ENCODE data around the gene HMGN4. TPM values are rescaled to one million over a fixed set of nuclear protein-coding genes. Genes with fewer than 3 reads are reported as not detected.
A peak's percentile ranks its signal among the peaks of the same experiment; 100 is the strongest.

Gene HMGN4
- total RNA-seq, 1 experiment from 2014 or later = 54.8 TPM

DNA sequence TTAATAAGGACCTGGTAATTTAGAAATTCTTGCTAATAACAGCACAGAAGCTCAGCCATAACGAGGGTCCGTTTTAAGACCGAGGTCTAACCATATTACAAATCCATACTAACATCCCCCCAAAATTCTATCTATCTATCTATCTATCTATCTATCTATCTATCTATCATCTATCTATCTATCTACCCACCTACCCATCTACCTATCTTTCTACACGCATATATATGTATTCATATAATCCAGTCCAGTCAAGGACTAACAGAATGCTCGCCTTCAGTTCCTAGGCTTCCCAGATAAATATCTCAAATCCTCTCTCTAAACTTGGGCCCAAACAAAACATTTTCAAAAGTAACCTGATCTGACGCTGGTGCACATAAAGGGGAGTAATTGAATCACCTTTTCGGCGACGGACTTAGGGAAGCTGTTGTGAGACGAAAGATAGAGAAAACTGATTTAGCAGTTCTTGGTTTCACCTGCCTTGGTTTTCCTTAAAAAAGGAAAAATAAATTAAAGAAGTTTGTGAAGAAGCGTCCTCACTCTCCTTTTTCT, 14.5 kb downstream of the HMGN4 start:
- H3K79me2 ChIP-seq (ENCODE audit: low read length) = no peaks in the 10 kb centered on the region
- CTCF ChIA-PET = no interaction called here
- H4K20me1 ChIP-seq (ENCODE audit: low read length) = no peaks in the 10 kb centered on the region
- DNase-seq = peak; percentile 34
- no peaks in the 10 kb centered on the region for H3K36me3 ChIP-seq (ENCODE audit: low read depth, low read length)
- no TSS peak for BruUV-seq (replicated peaks)
- H3F3A ChIP-seq (ENCODE audit: low read length, unreplicated experiment) = no peaks in the 10 kb centered on the region
- H3K9me2 ChIP-seq (replicated peaks; ENCODE audit: low read length) = no peaks in the 10 kb centered on the region
- peak overlapping the region; percentile 93 for H3K4me3 ChIP-seq (ENCODE audit: low read length)
- peak overlapping the region; percentile 93 for H2AFZ ChIP-seq (ENCODE audit: low read length)
- peak overlapping the region; percentile 91 for H3K4me2 ChIP-seq (ENCODE audit: low read length)
- H3K9me3 ChIP-seq (ENCODE audit: low read length) = no peaks in the 10 kb centered on the region
- intact Hi-C loops (cut with micrococcal nuclease) = loop anchor here (1.0 kb wide), 1 partner anchor 14 kb away; the partner anchor contains the start of gene HMGN4
- H3K9ac ChIP-seq (ENCODE audit: low read length) = peak overlapping the region; percentile 42; the same call in 1 of the 2 replicates
- no peak for TF ChIP-seq EZH2 (IDR thresholded peaks at IDR 0.05; ENCODE audit: low read length, unreplicated experiment)
- TF ChIP-seq EZH2phosphoT487 (IDR thresholded peaks at IDR 0.05; ENCODE audit: borderline replicate concordance, low read length) = no peak
- TF ChIP-seq, protein P1, sequence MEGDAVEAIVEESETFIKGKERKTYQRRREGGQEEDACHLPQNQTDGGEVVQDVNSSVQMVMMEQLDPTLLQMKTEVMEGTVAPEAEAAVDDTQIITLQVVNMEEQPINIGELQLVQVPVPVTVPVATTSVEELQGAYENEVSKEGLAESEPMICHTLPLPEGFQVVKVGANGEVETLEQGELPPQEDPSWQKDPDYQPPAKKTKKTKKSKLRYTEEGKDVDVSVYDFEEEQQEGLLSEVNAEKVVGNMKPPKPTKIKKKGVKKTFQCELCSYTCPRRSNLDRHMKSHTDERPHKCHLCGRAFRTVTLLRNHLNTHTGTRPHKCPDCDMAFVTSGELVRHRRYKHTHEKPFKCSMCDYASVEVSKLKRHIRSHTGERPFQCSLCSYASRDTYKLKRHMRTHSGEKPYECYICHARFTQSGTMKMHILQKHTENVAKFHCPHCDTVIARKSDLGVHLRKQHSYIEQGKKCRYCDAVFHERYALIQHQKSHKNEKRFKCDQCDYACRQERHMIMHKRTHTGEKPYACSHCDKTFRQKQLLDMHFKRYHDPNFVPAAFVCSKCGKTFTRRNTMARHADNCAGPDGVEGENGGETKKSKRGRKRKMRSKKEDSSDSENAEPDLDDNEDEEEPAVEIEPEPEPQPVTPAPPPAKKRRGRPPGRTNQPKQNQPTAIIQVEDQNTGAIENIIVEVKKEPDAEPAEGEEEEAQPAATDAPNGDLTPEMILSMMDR (conservative IDR thresholded peaks at IDR 0.05; ENCODE audit: low read depth, low read length) = no peak
- H3K4me1 ChIP-seq (ENCODE audit: insufficient read depth, low read length) = peaks cover 15% of the 10 kb centered on the region
- POLR2A ChIA-PET (ENCODE audit: unreplicated experiment) = interaction anchor here (0.6 kb wide), 2 partner anchors 13 to 222 kb away, joined by 4 to 8 read pairs; no protein-coding TSS in a partner anchor
- no peak for ATAC-seq
- H3K27me3 ChIP-seq (ENCODE audit: low read length) = no peaks in the 10 kb centered on the region
- H3K27ac ChIP-seq (ENCODE audit: low read length) = no peak overlapping the region

DNA sequence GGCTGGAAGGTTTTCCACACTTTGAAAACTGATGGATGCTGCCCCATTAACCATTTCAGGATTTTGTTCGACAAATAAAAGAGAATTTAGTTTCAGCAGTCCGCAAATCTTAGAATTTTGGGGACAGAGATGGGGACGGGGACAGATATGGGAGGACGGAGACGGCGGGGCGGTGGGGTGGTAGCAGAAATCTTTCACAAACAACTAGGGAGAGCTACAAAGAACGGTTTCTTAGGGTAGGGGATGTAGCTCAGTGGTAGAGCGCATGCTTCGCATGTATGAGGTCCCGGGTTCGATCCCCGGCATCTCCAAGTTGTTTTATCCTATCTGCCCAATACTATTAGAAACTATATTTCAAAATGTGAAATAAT, 15.1 kb downstream of the HMGN4 start:
- TF ChIP-seq, protein P1 (conservative IDR thresholded peaks at IDR 0.05; ENCODE audit: low read depth, low read length) = no peak
- no peak for TF ChIP-seq EZH2phosphoT487 (IDR thresholded peaks at IDR 0.05; ENCODE audit: borderline replicate concordance, low read length)
- no peak for TF ChIP-seq EZH2 (IDR thresholded peaks at IDR 0.05; ENCODE audit: low read length, unreplicated experiment)
- H3K27me3 ChIP-seq (ENCODE audit: low read length) = no peaks in the 10 kb centered on the region
- H3K4me1 ChIP-seq (ENCODE audit: insufficient read depth, low read length) = peaks cover 15% of the 10 kb centered on the region
- H3K9me3 ChIP-seq (ENCODE audit: low read length) = no peaks in the 10 kb centered on the region
- H3K4me3 ChIP-seq (ENCODE audit: low read length) = peak overlapping the region; percentile 93
- peak overlapping the region; percentile 93 for H2AFZ ChIP-seq (ENCODE audit: low read length)
- intact Hi-C loops (cut with micrococcal nuclease) = loop anchor here (1.0 kb wide), 1 partner anchor 15 kb away; the partner anchor contains the start of gene HMGN4
- no TSS peak for BruUV-seq (replicated peaks)
- H3K9me2 ChIP-seq (replicated peaks; ENCODE audit: low read length) = no peaks in the 10 kb centered on the region
- H3K36me3 ChIP-seq (ENCODE audit: low read depth, low read length) = no peaks in the 10 kb centered on the region
- peak; percentile 82 for DNase-seq
- no peaks in the 10 kb centered on the region for H4K20me1 ChIP-seq (ENCODE audit: low read length)
- no peaks in the 10 kb centered on the region for H3F3A ChIP-seq (ENCODE audit: low read length, unreplicated experiment)
- peak overlapping the region; percentile 62 for H3K27ac ChIP-seq (ENCODE audit: low read length)
- peak overlapping the region; percentile 42; the same call in 1 of the 2 replicates for H3K9ac ChIP-seq (ENCODE audit: low read length)
- CTCF ChIA-PET = interaction anchor here (0.6 kb wide), 1 partner anchor 562 kb away, joined by 4 read pairs; no protein-coding TSS in a partner anchor
- H3K79me2 ChIP-seq (ENCODE audit: low read length) = no peaks in the 10 kb centered on the region
- H3K4me2 ChIP-seq (ENCODE audit: low read length) = peak overlapping the region; percentile 91
- ATAC-seq = peak; percentile 48
- POLR2A ChIA-PET (ENCODE audit: unreplicated experiment) = interaction anchor here (0.6 kb wide), 1 partner anchor 222 kb away, joined by 4 read pairs; no protein-coding TSS in a partner anchor
